ENCODE results near the gene FAM229A. TPM values are rescaled to one million over a fixed set of nuclear protein-coding genes. Genes with fewer than 3 reads are reported as not detected.

FAM229A gene, protein sequence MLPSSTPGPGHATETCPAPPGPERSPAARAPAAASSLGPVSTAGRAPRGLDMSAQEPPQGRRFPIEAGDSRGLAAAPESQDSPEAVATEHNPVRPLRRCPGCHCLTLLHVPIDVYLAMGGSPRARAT
- 3.1 TPM for total RNA-seq

DNA sequence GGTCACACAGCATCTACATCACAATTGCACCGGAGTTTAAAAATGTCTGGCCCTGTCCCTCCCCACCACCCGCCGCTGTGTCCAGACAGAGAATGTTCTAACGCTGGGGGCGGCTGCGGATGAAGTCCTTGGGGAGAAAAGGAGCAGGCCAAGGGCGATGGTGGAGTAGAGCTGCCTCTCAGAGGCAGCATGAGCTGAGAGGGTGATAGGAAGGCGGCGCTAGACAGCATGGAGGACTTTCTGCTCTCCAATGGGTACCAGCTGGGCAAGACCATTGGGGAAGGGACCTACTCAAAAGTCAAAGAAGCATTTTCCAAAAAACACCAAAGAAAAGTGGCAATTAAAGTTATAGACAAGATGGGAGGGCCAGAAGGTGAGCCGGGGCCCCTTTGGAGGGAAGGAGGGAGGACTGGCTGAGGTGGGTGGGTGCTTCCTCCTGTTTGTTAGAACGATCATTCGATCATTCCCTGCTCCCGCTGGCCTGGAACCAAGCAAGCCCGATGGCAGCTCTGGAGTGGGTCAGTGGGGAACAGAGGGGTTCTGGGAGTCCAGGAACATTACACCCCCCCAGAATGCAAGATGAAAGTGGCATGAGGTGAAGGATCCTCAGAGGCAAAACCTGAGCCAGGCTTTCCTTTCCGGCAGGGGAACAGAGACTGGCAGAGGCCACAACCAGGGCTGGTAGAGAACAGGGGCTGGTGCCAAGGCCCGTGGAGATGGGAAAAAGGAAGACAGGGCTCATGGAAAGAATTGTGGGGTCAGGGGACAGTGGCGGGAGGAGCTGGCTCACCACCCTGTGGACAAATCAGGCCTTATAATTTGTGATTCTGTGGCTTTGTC lies at the start of gene FAM229A, which contains the start of gene TSSK3:
TSS of gene FAM229A (minus strand) at position 12 of the 840 bp plus-strand sequence. CDS start 394 bp downstream, outside the sequence.
TSS of gene TSSK3 (plus strand) at position 66 of the 840 bp plus-strand sequence. CDS start at position 229, 163 bp downstream.

DNA sequence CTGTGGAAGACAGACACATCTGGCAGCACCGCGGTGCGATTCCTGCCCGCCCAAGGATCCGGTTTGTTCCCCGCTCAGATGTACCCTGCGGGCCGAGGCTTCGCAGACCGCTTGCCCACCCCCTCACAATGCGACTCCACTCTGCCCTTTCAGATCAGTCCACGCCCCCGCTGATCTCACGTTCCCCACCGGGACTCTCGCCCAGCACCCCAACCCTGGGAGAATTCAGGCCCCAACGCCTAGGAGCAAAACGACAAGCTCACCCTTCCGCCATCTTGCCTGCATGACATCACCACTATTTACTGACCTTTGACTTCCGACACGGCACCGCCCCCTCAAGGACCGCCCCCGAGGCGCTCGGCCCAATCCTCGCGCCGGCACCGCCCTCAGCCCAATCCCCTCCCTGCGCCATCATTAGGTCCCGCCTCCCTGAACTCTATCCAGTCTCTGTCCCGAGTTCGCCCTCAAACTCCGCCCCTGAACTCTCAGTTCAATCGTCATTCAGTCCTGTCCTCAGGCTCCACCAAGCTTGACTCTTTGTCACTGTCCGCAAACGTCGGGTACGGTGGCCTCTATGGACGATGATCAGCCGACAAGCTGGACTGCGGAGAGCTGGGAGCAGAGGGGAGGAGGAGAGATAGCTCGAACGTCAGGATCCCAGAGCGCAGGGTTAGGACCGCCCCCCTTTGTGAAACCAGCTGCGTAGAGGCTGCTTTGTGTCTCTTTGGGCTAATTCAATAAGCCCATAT lies 32.0 kb upstream of the FAM229A start, which contains the start of gene BSDC1:
TSS of gene BSDC1 (minus strand) at position 301 of the 749 bp plus-strand sequence. CDS start at position 274, 27 bp downstream.

GRCh38 chr1:32335790-32336590 lies 26.3 kb downstream of the FAM229A start, which contains the start of gene MARCKSL1:
Gene MARCKSL1, minus strand, starts transcription at chr1:32336233. Its CDS starts 200 bp downstream, at chr1:32336033.

Other genes with a start within 250 kb of the FAM229A start
- gene TXLNA, start 182.8 kb downstream of the FAM229A start, total RNA-seq: 44.8 TPM
- 19.8 TPM for gene CCDC28B, start 161.9 kb downstream of the FAM229A start, total RNA-seq
- 5.9 TPM for gene IQCC, start 156.8 kb downstream of the FAM229A start, total RNA-seq
- gene DCDC2B, start 153.4 kb downstream of the FAM229A start, total RNA-seq: not detected
- gene TMEM234, start 140.1 kb downstream of the FAM229A start, total RNA-seq: 18.8 TPM
- 133 TPM for gene EIF3I, start 140.1 kb downstream of the FAM229A start, total RNA-seq
- 2.1 TPM for gene FAM167B, start 115.3 kb downstream of the FAM229A start, total RNA-seq
- gene LCK, start 111.2 kb downstream of the FAM229A start, total RNA-seq: 1.4 TPM
- gene HDAC1, start 70.4 kb downstream of the FAM229A start, total RNA-seq: 65.0 TPM
- gene MARCKSL1, start 26.3 kb downstream of the FAM229A start, total RNA-seq: 159 TPM
- 0.55 TPM for gene TSSK3, start 54 bp upstream of the FAM229A start, total RNA-seq
- gene BSDC1, start 32.0 kb upstream of the FAM229A start, total RNA-seq: 100 TPM
- 3.8 TPM for gene ZBTB8B, start 102.6 kb upstream of the FAM229A start, total RNA-seq
- gene ZBTB8A, start 176.9 kb upstream of the FAM229A start, total RNA-seq: 24.7 TPM

Data from camera-type eye (tissue), 1 donor.